Osteocyte (in vitro differentiated cells): ENCODE measurements around the gene MIF. TPM values are rescaled to one million over a fixed set of nuclear protein-coding genes. Genes with fewer than 3 reads are reported as not detected.
"Not testable (repeated sequence)": the region's sequence is repeated elsewhere in the genome, so short reads cannot be mapped to it uniquely, and the experiment has no call there.

Source experiments
- DNase-seq: peaks from one replicate; pipeline ENCODE4 v3.0.0; 2021; ENCODE audit warnings: mixed read lengths; ENCODE audit not compliant: unreplicated experiment; ENCODE audit errors: extremely low spot score
- H3K27ac Mint-ChIP-seq: one replicate; pipeline ENCODE4 v1.8.0; 2021; ENCODE audit warnings: mild to moderate bottlenecking, mixed read lengths; ENCODE audit not compliant: unreplicated experiment
- H3K27me3 Mint-ChIP-seq: one replicate; pipeline ENCODE4 v1.8.0; 2021; ENCODE audit warnings: mixed read lengths; ENCODE audit not compliant: unreplicated experiment
- H3K36me3 Mint-ChIP-seq: one replicate; pipeline ENCODE4 v1.8.0; 2021; ENCODE audit warnings: mixed read lengths; ENCODE audit not compliant: unreplicated experiment
- H3K4me1 Mint-ChIP-seq: one replicate; pipeline ENCODE4 v1.8.0; 2021; ENCODE audit warnings: mixed read lengths; ENCODE audit not compliant: unreplicated experiment
- H3K4me3 Mint-ChIP-seq: one replicate; pipeline ENCODE4 v1.8.0; 2021; ENCODE audit warnings: mild to moderate bottlenecking, moderate library complexity, mixed read lengths; ENCODE audit not compliant: unreplicated experiment
- H3K9me3 Mint-ChIP-seq: one replicate; pipeline ENCODE4 v1.8.0; 2021; ENCODE audit warnings: mixed read lengths; ENCODE audit not compliant: unreplicated experiment
- CTCF ChIP-seq: fragments of 200-600 bp; sonication (generic); IDR thresholded peaks from 2 replicates; pipeline ENCODE4 v1.5.0; 2021; ENCODE audit warnings: antibody characterized with exemption, mild to moderate bottlenecking, moderate library complexity
- total RNA-seq: library from RNA; stranded (reverse); gene quantifications from 2 replicates; pipeline ENCODE4 v1.2.1, GENCODE V29; 2021

The MIF gene
- total RNA-seq, 1 donor from 2014 or later: 363 TPM

DNA sequence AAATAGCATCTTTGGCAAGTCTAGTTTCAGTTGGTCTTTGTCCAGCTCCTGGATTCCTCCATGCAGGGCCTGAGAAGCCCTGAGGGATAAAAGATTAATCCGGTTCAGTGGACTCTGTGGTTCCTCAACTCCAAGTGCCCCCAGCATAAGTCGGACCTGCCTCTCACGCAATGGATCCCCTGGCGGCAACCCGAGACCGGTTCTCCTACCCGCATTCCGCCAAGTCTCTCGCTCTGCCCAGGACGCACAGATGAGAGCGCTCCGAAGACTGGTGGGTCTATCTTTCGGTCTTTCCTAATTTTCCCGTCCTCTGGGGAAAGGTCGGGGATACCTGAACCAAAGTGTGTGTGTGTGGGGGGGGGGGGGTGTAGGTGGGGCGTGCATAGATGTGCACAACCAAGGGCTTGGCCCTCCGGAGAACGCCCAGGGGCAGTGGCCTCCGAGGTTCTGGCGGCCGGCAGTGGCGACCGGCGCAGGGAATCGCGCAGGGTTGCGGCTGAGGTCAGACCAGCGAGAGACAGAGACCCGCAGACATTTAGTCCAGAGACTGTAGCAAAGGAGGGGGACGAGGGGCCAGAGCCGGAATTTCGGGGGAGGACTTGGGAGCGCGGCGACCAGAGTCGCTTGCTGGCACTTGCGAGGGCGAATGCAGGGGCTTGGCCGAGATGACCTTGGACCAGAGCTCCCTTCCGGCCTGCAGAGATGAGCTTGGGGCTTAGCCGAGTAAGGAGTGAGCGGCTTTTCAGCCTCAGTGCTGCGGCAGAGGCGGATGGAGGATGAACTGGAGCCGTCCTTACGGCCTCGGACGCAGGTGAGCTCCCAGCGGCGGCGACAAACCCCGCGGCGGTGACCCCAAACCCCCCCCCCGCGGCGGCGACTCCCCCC lies 37.2 kb upstream of the MIF start:
- Mint-ChIP-seq H3K9me3 (no peaks in the 10 kb centered on the region), H3K4me1 (peaks cover 14% of the 10 kb centered on the region), H3K27ac (peak overlapping the region; percentile 90), H3K27me3 (no peaks in the 10 kb centered on the region), H3K36me3 (no peaks in the 10 kb centered on the region), H3K4me3 (peak overlapping the region; percentile 83)
- no peak for TF ChIP-seq CTCF
- DNase-seq: no peak

DNA sequence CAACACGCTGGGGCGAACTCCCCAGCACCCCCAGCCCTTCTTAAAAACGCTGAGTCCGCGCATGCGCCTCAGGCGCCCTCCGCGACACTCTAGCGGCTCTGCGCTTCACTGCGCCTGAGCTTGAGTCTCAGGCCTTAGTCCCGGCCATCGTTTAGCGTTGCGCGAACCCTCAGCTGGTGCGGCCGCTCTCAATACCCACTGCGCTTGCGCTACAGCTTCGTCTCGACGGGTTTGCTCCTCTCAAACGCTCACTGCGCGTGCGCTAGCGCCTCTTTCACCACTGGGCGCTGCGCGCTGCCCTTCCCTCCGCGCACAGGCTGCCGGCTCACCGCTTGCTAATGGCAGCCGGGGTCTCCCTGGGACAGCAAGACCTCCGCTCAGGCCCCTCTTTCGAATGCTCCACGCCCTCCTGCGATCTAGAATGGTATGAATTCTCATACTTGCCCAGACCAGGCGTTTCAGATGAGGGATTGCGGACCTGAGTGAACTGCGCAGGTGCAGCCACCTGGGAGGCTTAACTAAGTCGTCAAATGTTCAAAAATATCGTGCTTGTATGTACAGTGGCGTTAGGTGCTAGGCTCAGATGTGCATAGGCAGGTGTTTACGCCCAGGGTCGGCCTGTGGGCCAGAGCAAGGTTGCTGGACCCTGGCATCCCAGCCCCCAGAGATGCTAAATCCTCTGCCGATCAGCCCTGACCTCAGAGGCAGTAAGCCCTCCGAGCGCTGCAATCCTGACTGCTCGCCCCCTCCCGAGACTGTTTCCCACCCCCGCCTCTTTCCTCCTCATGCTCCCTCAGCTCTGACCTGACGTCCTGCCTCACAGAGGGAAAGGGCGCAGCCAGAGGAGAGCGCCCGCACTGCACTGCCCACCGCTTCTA lies 36.3 kb upstream of the MIF start, which contains the start of gene SLC2A11:
Gene SLC2A11 (plus strand): TSS at position 270 of the 878 bp plus-strand sequence. CDS start 125 bp downstream, at position 395.
- no peaks in the 10 kb centered on the region for H3K9me3 Mint-ChIP-seq
- TF ChIP-seq CTCF: no peak
- peaks cover 14% of the 10 kb centered on the region for H3K4me1 Mint-ChIP-seq
- no peaks in the 10 kb centered on the region for H3K27me3 Mint-ChIP-seq
- peak within 1 kb of the TSS; percentile 90 for H3K27ac Mint-ChIP-seq
- H3K4me3 Mint-ChIP-seq: peak within 1 kb of the TSS; percentile 83
- H3K36me3 Mint-ChIP-seq: peaks cover 3% of the 10 kb centered on the region
- DNase-seq: peak; percentile 99

DNA sequence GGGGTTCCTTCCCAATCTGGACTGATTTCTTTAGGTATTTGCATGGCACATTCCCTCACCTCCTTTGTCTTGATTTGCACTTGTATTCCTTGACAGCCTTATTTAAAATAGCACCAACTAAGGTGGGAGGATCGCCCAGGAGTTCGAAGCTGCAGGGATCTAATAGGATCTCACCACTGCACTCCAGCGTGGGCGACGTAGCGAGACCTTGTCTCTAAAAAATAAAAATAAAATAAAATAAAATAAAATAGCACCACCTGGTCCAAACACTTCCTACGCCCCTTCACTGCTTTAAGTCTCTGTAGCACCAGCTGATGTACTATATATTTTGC lies 35.7 kb upstream of the MIF start:
- H3K9me3 Mint-ChIP-seq: no peaks in the 10 kb centered on the region
- no peak for TF ChIP-seq CTCF
- no peak for DNase-seq
- peak overlapping the region; percentile 83 for H3K4me3 Mint-ChIP-seq
- no peaks in the 10 kb centered on the region for H3K27me3 Mint-ChIP-seq
- peaks cover 14% of the 10 kb centered on the region for H3K4me1 Mint-ChIP-seq
- H3K36me3 Mint-ChIP-seq: peaks cover 3% of the 10 kb centered on the region
- no peak overlapping the region for H3K27ac Mint-ChIP-seq

- no peak overlapping the region for H3K4me3 Mint-ChIP-seq
- no peaks in the 10 kb centered on the region for H3K9me3 Mint-ChIP-seq
- peaks cover 6% of the 10 kb centered on the region for H3K36me3 Mint-ChIP-seq
These were observed 35.0 kb upstream of the MIF start for GRCh38 chr22:23859201-23859600.

GRCh38 chr22:23860187-23860586 lies 34.0 kb upstream of the MIF start:
- H3K4me3 Mint-ChIP-seq, DNase-seq, H3K27me3 Mint-ChIP-seq, H3K27ac Mint-ChIP-seq, H3K36me3 Mint-ChIP-seq, H3K9me3 Mint-ChIP-seq: not testable (repeated sequence)
- peaks cover 14% of the 10 kb centered on the region for H3K4me1 Mint-ChIP-seq

More at GRCh38 chr22:23859201-23859600, 35.0 kb upstream of the MIF start:
- DNase-seq: no peak
- Mint-ChIP-seq H3K27me3 (no peaks in the 10 kb centered on the region), H3K27ac (no peak overlapping the region), H3K4me1 (peaks cover 14% of the 10 kb centered on the region)
- no peak for TF ChIP-seq CTCF
